Adipose tissue (tissue), 3 donors: Measurements from ENCODE around the gene RAPGEF2. TPM values are rescaled to one million over a fixed set of nuclear protein-coding genes. Genes with fewer than 3 reads are reported as not detected.
"Not testable (repeated sequence)": the region's sequence is repeated elsewhere in the genome, so short reads cannot be mapped to it uniquely, and the experiment has no call there.

ENCODE experiments used
- H3K27ac ChIP-seq: one replicate; pipeline ENCODE4 v1.5.1; 2013; ENCODE audit warnings: low read depth, low read length
- whole genome bisulfite sequencing, 3 donors: extraction: QIAGEN DNeasy Blood & Tissue Kit; methylation state at CpG; one replicate each; pipeline ENCODE4 v1.1.7; 2013; 5-methylcytosine and 5-hydroxymethylcytosine counted together
- polyA plus RNA-seq, 3 donors: library from polyadenylated mRNA; stranded (reverse); fragments of 200-250 nt; gene quantifications; one replicate each; pipeline ENCODE4 v1.2.3, GENCODE V29; 2013
- donor health status: healthy with polysubstance abuse.
- donor health status: Bipolar disorder and iron deficiency.
- donor health status: healthy.

The RAPGEF2 gene
- polyA plus RNA-seq, 3 donors, result 7.4 to 16.9 (median 11.2) TPM

- 74 to 89% (median 78%) methylated on average over 3 of the region's 3 CpGs for WGBS, 3 donors
- no peak overlapping the region for H3K27ac ChIP-seq
These were observed 6.4 kb upstream of the RAPGEF2 start for GRCh38 chr4:159096434-159096833.

DNA sequence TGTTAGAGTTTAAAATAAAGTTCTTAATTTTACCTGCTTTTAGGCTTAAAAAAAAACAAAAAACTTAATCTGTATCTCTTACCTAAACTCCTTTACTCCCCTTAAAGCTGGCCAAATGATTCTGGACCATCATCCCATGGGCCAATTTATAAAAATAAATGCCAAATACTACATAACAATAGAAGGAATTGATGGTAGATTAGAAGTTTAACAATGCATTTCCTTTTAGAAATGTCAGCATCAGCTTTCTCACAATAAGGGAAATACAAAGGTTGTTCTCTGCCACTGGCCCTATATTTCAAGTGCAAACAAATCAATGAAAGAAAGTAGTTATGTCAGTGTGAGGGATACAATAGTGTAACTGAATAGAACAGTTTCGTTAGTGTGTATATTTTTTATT, 5.7 kb upstream of the RAPGEF2 start:
- H3K27ac ChIP-seq, result no peak overlapping the region
- WGBS, 3 donors, result 61 to 78% (median 67%) methylated on average over 1 of the region's 1 CpG

GRCh38 chr4:159097785-159098184, 5.1 kb upstream of the RAPGEF2 start:
- 25 to 31% (median 28%) methylated on average over 1 of the region's 1 CpG for WGBS, 3 donors
- no peak overlapping the region for H3K27ac ChIP-seq

DNA sequence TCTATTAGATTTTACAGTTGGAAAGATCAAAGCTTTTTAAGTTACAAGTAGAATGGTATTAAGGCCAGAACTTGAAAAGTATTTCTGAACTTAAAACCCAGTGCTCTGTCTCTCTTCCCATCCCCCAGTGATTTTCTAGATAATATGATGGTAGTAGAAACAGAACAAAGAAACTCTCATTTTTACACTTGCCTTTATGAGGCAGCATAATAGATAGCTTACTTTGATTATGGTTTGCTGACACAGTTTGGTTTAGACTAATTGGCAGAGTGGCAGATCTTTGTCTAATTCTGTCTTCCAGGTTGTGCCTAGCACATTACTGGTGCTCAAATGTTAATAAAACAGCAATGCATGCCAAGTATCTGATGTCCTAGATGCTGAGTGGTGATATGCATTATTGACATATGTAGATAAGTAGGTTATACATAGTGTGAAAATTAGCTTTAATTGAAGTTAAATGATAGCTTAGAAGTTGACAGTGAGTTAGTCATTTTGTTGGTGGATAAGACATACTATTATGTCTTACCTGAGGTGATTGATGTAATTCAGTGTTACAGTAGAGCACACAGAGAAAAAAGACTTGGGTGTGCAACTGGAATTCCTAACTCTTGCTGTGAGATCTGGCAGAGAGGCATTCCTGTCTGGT, 4.3 kb upstream of the RAPGEF2 start:
- no peak overlapping the region for H3K27ac ChIP-seq

- no peak overlapping the region for H3K27ac ChIP-seq
- 32 to 42% (median 37%) methylated on average over 14 of the region's 14 CpGs for WGBS, 3 donors
These were observed 774 bp upstream of the RAPGEF2 start for GRCh38 chr4:159101988-159102621.

GRCh38 chr4:159103384-159103990, 608 bp downstream of the RAPGEF2 start:
- WGBS, 3 donors, result 0 to 1% (median 0%) methylated on average over 42 to 72 of the region's 72 CpGs
- H3K27ac ChIP-seq, result peak overlapping the region; percentile 91

GRCh38 chr4:159104694-159105414, 2.0 kb downstream of the RAPGEF2 start:
- 7 to 20% (median 15%) methylated on average over 9 of the region's 9 CpGs for WGBS, 3 donors

DNA sequence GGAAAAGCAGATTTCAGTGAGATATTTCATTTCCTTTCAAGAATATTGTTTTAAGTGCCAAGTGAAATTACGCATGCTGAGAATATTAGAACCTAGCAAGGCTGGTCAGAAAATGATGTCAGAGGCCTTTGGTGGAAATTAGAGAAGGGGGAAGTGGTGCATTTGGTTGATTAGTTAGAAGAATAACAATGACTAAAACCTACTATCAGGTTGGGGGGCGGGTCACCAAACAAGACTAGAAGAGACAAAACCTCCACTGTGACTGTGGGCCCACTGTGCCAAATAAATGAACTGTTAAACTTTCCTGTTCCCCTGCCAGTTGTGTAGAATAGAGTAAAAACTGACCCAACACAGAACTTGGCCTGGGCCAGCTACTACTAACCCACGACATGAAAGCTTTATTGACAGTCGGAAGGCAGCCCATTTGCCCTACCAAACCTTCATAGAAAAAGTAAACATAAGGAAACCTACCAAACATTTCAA, 2.9 kb downstream of the RAPGEF2 start:
- WGBS, 3 donors, result 28 to 37% (median 37%) methylated on average over 4 of the region's 4 CpGs
- H3K27ac ChIP-seq, result no peak overlapping the region

More at GRCh38 chr4:159104694-159105414, 2.0 kb downstream of the RAPGEF2 start:
- no peak overlapping the region for H3K27ac ChIP-seq

DNA sequence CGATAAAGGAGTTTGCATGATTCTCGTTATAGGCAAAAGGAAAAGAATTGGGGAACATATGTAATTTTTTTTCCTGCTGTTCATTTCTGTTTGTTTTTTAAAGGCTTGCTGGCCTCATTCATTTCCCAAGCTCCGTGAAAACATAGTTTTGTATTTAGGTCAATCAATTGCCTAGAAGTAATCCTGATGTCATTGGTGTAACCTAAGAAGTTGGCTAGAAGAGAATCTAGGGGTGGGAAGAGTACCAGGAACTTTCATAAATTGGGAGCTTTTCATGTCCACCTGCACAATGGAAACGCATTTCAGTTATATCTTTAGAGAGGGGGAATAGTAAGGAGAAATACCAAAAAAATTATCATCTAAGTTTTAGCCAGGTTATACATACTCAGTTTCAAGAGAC, 3.8 kb downstream of the RAPGEF2 start:
- WGBS, 3 donors, result 35 to 43% (median 41%) methylated on average over 4 of the region's 4 CpGs
- H3K27ac ChIP-seq, result no peak overlapping the region

GRCh38 chr4:159107203-159107925, 4.5 kb downstream of the RAPGEF2 start:
- 9 to 38% (median 25%) methylated on average over 2 of the region's 2 CpGs for WGBS, 3 donors
- H3K27ac ChIP-seq, result no peak overlapping the region

DNA sequence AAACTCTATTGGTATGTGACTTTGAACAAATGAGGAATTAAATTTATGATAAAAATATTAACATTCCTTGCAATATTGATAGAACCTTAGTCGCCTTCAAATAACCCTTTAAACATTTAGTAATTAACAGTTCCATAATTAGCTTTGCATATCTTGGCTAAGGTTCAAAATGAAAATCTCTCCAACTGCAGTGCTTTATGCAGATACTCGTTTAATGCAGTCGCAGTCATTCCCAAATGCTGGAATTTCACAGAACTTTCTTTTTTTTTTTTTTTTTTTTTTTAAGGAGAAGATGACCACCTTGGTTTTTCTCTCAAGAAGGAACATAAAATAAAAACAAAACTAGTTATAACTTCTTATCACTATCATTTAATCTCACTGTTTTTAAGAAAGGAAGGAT, 5.2 kb downstream of the RAPGEF2 start:
- H3K27ac ChIP-seq, result no peak overlapping the region
- 54 to 63% (median 57%) methylated on average over 3 of the region's 3 CpGs for WGBS, 3 donors

DNA sequence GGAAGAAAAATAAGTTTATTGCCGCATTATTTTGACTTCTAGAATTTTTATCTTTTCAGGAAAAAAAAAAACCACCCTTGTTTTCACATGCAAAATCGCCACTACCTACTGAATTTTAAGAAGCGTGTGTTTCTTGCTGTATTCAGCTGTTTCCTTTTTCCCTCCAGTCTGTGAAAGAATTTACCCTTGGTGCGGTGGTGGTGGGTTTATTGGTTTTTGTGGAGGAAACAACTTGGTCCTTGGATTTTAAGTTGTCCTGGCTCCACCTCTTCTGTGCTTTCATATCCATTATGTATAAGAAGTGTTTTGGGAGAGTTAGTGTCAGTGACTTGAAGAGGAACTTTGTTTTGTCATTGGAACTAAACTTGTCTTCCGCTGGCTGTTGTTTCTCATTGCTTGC, 8.1 kb downstream of the RAPGEF2 start:
- 57 to 94% (median 69%) methylated on average over 5 of the region's 5 CpGs for WGBS, 3 donors

DNA sequence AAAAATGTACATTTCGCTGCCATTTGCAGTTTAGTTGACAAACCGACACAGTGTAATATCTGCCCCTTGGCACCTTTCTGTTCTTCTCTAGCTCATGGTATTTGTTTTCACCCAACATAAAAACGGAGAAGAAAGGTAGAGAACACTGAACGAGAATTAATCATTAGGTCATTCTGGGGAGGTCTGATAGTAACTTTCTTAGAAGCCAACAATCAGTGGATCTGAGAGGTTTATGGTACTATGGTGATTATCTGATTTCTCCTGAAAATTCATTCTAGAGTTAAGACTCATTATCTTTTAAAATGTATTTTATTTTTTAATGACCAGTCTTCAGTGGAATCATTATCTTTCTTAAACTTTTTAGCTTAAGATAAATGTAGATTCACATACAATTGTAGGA, 8.5 kb downstream of the RAPGEF2 start:
- 81 to 84% (median 82%) methylated on average over 4 of the region's 4 CpGs for WGBS, 3 donors
- no peak overlapping the region for H3K27ac ChIP-seq

More for the DNA sequence above, 8.1 kb downstream of the RAPGEF2 start:
- no peak overlapping the region for H3K27ac ChIP-seq

DNA sequence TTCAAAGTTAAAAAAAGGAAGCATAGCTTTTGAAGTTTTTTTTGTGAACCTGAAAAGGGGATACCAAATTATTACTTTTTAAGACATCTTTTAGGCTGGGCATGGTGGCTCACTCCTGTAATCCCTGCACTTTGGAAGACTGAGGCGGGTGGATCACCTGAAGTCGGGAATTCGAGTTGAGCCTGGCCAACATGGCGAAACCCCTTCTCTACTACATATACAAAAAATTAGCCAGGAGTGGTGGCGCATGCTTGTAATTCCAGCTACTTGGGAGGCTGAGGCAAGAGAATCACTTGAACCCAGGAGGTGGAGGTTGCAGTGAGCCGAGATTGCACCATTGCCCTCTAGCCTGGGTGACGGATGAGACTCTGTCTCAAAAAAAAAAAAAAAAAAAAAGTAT, 10.5 kb downstream of the RAPGEF2 start:
- 95 to 98% (median 96%) methylated on average over 7 of the region's 7 CpGs for WGBS, 3 donors
- H3K27ac ChIP-seq, result not testable (repeated sequence)

GRCh38 chr4:159116098-159116497, 13.2 kb downstream of the RAPGEF2 start:
- WGBS, 3 donors, result 66 to 93% (median 79%) methylated on average over 2 of the region's 2 CpGs
- H3K27ac ChIP-seq, result not testable (repeated sequence)

DNA sequence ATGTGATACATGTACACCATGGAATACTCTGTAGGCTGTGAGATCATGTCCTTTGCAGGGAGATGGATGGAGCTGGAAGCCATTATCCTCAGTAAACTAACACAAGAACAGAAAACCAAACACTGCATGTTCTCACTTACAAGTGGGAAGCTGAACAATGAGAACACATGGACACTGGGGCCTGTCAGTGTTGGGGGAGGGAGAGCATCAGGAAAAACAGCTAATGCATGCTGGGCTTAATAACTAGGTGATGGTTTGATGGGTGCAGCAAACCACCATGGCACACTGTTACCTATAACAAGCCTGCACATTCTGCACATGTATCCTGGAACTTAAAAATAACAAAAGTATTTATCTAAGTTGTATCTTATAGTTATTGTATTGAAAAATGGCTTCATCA, 13.8 kb downstream of the RAPGEF2 start:
- H3K27ac ChIP-seq, result not testable (repeated sequence)

DNA sequence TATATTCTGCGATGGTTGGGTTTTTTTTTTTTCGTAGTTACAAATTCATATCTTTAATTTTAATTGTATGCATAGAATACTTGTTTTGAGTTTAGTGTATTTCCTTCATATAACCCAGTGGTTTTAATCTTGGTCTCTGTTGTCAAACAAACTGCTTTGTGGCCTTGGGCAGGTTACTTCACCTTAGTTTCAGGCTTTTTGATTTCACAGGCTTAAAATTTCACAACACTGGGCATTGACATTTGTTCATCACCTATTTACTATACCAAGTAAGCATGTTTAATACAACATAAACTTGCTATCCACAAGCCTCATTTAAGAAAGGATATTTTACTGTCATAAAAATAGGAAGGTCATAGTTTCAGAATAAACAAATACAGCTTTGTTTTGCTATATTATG, 14.7 kb downstream of the RAPGEF2 start:
- 65 to 93% (median 80%) methylated on average over 2 of the region's 2 CpGs for WGBS, 3 donors
- no peak overlapping the region for H3K27ac ChIP-seq

DNA sequence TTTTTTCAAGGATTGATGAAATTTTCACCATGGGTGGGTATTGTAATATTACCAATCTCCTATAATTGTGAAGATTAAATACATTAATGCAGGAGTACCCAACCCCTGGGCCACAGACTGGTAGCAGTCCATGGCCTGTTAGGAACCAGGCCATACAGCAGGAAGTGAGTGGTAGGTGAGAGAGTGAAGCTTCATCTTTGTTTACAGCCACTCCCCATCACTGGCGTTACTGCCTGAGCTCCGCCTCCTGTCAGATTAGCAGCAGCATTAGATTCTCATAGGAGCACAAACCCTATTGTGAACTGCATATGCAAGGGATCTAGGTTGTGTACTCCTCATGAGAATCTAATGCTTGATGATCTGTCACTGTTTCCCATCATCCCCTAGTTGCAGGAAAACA, 15.1 kb downstream of the RAPGEF2 start:
- H3K27ac ChIP-seq, result no peak overlapping the region

GRCh38 chr4:159121371-159121770, 18.5 kb downstream of the RAPGEF2 start:
- no peak overlapping the region for H3K27ac ChIP-seq
- 96 to 100% (median 98%) methylated on average over 2 of the region's 2 CpGs for WGBS, 3 donors

More for the DNA sequence above, 15.1 kb downstream of the RAPGEF2 start:
- WGBS, 3 donors, result 68 to 69% (median 69%) methylated on average over 2 of the region's 2 CpGs
